ENCODE measurements around the gene GALNT18. TPM values are rescaled to one million over a fixed set of nuclear protein-coding genes. Genes with fewer than 3 reads are reported as not detected.

GALNT18 gene
- polyA plus RNA-seq, 3 donors = 9.4 to 16.5 (median 9.6) TPM

- no peak overlapping the region for H3K27ac ChIP-seq (ENCODE audit: low read depth, low read length)
- 68 to 80% (median 77%) methylated on average over 3 of the region's 3 CpGs for WGBS, 3 donors
These were observed 202.1 kb downstream of the GALNT18 start for GRCh38 chr11:11419747-11420146.

DNA sequence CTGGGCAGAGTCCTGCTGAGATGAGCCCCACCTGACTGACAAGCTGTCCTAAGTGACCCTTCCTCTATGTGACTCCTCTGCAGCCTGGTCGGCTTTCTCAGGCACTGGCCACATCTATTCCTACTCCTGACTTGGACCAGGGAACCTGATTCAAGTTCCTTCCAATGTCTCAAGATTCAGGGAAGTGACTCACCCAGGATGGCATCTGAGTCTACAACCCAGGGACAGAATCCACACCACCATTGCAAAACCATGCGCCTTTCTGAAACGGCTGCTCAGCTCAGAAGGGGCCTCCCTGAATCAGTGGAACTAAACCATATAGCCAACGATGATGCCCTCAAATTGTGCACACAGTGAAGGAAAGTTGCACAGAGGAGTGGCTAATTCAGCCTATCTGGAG lies 204.9 kb downstream of the GALNT18 start:
- 40 to 70% (median 59%) methylated on average over 4 of the region's 4 CpGs for WGBS, 3 donors
- no peak overlapping the region for H3K27ac ChIP-seq (ENCODE audit: low read depth, low read length)

- no peak overlapping the region for H3K27ac ChIP-seq (ENCODE audit: low read depth, low read length)
- 29 to 76% (median 39%) methylated on average over 5 of the region's 5 CpGs for WGBS, 3 donors
These were observed 205.3 kb downstream of the GALNT18 start for GRCh38 chr11:11416502-11416901.

GRCh38 chr11:11415901-11416300 lies 205.9 kb downstream of the GALNT18 start:
- no peak overlapping the region for H3K27ac ChIP-seq (ENCODE audit: low read depth, low read length)
- 26 to 64% (median 32%) methylated on average over 4 of the region's 4 CpGs for WGBS, 3 donors

- no peak overlapping the region for H3K27ac ChIP-seq (ENCODE audit: low read depth, low read length)
- WGBS, 3 donors = 89 to 90% (median 89%) methylated on average over 7 of the region's 7 CpGs
These were observed 206.8 kb downstream of the GALNT18 start for GRCh38 chr11:11414996-11415395.

DNA sequence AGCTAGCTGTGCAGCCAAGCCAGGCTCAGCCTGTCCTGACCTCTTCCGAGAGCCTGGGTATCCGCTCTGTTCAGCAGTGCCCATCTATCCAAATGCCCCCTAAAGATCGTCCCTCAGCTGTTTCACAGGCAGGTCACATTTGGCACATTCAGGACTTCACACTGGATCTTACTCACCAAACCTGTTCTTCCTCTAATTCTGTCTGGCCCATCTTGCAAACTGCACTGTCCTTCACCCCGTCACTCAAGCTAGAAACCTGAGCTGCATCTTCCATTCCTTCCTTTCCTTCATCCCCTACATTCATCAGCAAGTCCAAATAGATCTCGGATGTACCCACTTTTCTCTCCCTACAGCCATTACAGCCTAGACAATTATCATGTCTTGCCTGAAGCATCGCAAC lies 208.0 kb downstream of the GALNT18 start:
- WGBS, 3 donors = 90 to 96% (median 92%) methylated on average over 6 of the region's 6 CpGs
- no peak overlapping the region for H3K27ac ChIP-seq (ENCODE audit: low read depth, low read length)

GRCh38 chr11:11411401-11411985 lies 210.3 kb downstream of the GALNT18 start:
- H3K27ac ChIP-seq (ENCODE audit: low read depth, low read length) = no peak overlapping the region
- 87 to 95% (median 88%) methylated on average over 8 of the region's 8 CpGs for WGBS, 3 donors

DNA sequence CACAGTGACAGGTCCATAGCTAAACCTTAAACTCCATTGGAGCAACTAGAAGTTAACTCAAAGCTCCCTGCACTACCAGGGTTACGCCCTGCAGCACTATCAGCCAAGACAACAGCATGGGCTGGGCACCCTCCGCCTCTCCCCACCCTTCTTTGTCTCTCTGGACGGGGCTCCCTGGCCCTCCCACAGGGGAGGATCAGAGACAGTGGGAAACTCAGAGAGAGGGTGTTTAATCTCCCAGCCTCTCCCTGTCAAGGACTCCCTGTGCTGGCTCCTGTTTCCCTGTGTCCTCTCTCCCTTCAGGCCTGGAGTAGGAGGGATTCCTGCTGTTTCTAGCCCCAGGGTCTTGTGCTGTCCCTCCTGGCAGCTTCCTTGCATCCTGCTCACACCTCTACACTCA lies 211.9 kb downstream of the GALNT18 start:
- 67 to 78% (median 69%) methylated on average over 3 of the region's 3 CpGs for WGBS, 3 donors
- H3K27ac ChIP-seq (ENCODE audit: low read depth, low read length) = no peak overlapping the region

DNA sequence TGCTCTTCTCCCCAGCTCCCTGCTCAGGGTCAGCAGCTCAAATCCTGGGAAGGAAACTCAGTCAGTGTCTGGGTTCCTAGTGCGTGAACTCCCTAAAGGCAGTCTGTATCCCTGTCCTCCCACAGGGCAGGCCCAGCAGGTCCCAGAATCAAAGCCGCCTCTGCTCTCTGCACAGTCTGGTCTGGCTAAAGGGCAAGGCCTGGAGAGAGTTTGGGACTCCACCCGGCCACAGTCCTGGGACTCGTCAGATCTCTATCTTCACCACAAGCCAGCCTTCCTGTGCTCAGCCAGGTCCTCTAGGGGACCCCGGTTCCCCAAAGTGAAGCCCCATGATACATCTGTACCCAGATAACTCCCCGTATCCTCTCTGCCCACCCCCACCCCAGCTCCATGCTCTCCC lies 212.6 kb downstream of the GALNT18 start:
- H3K27ac ChIP-seq (ENCODE audit: low read depth, low read length) = no peak overlapping the region
- 45 to 82% (median 53%) methylated on average over 6 of the region's 6 CpGs for WGBS, 3 donors

DNA sequence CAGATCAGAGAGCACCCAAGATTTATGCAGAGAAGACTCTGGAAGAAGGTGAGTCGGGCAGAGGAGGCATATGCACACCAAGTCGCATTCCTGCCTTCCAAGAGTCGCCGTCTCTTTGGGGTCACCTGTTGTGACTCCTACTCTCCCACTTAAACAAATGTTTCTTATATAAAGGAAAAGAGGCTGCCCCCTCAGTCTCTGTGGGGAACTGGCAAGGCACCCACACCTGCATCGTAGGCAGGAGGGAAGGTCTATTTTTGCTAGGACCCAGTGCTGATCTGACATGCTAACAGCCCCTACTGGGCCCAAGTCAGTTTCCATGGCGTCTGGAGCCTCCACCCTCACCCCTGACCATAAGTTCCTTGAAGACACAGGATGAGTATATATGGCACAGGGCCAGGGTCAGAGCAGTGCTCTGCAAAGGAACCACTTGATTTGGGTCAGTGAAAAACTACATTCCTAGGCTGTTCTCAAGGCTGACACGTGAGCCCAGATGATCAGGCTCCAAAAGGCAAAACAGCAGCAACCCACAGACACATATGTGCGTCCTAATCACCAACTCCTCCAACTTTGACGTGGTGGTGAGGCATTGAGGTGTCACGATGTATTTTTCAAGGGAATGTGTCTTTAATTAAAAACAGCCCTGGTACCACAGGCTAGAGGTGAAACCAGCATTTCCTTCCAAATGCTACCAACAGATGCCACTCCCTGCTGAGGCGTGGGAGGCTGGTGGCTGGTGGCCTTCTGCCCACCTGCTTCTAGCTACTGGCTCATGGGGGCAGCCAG lies 213.2 kb downstream of the GALNT18 start:
- H3K27ac ChIP-seq (ENCODE audit: low read depth, low read length) = no peak overlapping the region
- 81 to 94% (median 83%) methylated on average over 11 of the region's 11 CpGs for WGBS, 3 donors

- H3K27ac ChIP-seq (ENCODE audit: low read depth, low read length) = no peak overlapping the region
- 53 to 88% (median 60%) methylated on average over 5 of the region's 5 CpGs for WGBS, 3 donors
These were observed 214.1 kb downstream of the GALNT18 start for GRCh38 chr11:11407763-11408084.

- WGBS, 3 donors = 25 to 48% (median 39%) methylated on average over 9 of the region's 9 CpGs
- H3K27ac ChIP-seq (ENCODE audit: low read depth, low read length) = no peak overlapping the region
These were observed 214.6 kb downstream of the GALNT18 start for GRCh38 chr11:11407065-11407762.

DNA sequence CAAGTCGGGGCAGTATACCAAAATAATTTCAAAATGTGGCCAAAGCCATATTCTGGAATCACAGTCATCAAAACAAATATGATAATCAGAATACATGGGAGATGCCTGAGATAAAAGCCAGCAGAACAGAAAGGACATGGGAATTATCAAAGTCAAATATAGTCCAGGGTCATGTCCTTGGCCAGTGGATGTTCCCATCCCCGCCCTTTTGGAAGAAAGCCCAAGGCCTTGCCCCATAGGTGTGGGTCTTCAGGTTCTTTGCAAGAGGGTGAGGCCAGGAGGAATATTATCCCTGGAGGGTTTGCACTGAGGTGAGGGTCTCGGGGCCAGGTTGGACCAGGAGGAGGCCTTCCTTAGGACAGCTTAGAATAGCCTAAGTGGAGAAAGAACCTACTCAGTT lies 215.2 kb downstream of the GALNT18 start:
- WGBS, 3 donors = 67 to 80% (median 73%) methylated on average over 3 of the region's 3 CpGs
- no peak overlapping the region for H3K27ac ChIP-seq (ENCODE audit: low read depth, low read length)

- WGBS, 3 donors = 61 to 77% (median 62%) methylated on average over 20 of the region's 20 CpGs
- H3K27ac ChIP-seq (ENCODE audit: low read depth, low read length) = no peak overlapping the region
These were observed 217.8 kb downstream of the GALNT18 start for GRCh38 chr11:11403763-11404725.

- no peak overlapping the region for H3K27ac ChIP-seq (ENCODE audit: low read depth, low read length)
- 48 to 87% (median 83%) methylated on average over 3 of the region's 3 CpGs for WGBS, 3 donors
These were observed 219.8 kb downstream of the GALNT18 start for GRCh38 chr11:11401960-11402535.

DNA sequence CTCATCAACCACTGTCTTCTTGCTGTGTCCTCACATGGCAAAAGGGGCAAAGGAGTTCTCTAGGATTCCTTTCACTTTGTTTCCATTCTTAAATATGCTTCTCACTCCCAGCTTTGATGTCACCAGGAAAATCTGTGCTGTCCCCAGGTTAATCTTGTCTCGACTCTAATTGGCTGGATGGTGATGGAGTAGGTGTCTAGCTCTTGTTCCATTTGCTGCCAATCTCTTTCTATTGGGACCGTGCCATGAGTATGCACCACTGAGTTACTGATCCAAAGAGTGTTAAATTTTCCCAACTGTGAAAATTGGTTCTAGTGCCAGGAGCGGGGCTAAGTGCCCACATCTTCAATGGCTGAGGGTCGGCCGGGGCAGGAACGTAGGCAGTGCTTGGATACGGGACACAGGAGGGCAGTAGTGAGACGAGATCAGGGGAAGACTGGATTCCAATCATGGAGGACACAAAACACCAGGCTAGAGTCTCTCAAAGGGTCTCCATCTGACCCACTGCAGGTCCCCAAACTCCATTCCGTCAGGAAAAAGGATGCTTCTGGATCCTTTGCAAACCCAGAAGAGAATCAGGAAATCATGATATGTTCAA lies 221.1 kb downstream of the GALNT18 start:
- 86 to 92% (median 88%) methylated on average over 9 of the region's 9 CpGs for WGBS, 3 donors
- H3K27ac ChIP-seq (ENCODE audit: low read depth, low read length) = no peak overlapping the region

DNA sequence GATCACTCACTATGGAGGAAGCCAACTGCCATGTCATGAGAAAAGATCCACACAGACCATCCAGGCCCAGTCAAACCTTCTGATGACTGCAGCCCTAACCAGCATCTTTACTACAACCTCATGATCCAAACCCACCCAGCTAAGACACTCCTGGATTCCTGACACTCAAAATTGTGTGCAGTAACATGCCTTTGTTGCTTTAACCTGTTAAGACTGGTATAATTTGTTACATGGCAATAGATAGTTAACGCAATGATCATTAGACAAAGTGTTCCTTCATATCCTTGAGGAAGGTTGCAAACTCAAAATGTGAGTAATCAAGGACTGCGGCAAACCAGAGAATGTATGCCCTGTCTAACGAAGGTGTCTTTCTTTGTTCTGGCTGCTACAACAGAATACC lies 221.7 kb downstream of the GALNT18 start:
- H3K27ac ChIP-seq (ENCODE audit: low read depth, low read length) = no peak overlapping the region
- 95 to 99% (median 97%) methylated on average over 3 of the region's 3 CpGs for WGBS, 3 donors

- H3K27ac ChIP-seq (ENCODE audit: low read depth, low read length) = no peak overlapping the region
- WGBS, 3 donors = 83 to 96% (median 92%) methylated on average over 3 of the region's 3 CpGs
These were observed 224.0 kb downstream of the GALNT18 start for GRCh38 chr11:11397781-11398180.

All from adipose tissue (tissue), 3 donors.